WTC11 (cell line): ENCODE measurements around the gene MX1. TPM values are rescaled to one million over a fixed set of nuclear protein-coding genes. Genes with fewer than 3 reads are reported as not detected.

Experiments used
- ATAC-seq: fragments of 200-7000 bp; cut with Tn5 transposase; 2 replicates; pipeline ENCODE4 v1.10.0; 2021; ENCODE audit warnings: mild to moderate bottlenecking, moderate library complexity
- CTCF ChIA-PET: fragments of 300-600 bp; sonication (Branson Sonifier 250); formaldehyde crosslinking; loops from one replicate; lab custom pipeline; 2021; ENCODE audit warnings: antibody characterized with exemption; lab: Charles Lee
- POLR2A ChIA-PET: fragments of 350-600 bp; sonication (Branson Sonifier 250); formaldehyde crosslinking; loops from one replicate; lab custom pipeline; 2021; ENCODE audit warnings: antibody characterized with exemption; lab: Charles Lee
- DNase-seq: peaks from one replicate; pipeline ENCODE4 v3.0.0; 2021; ENCODE audit warnings: low spot score
- H3K27ac Mint-ChIP-seq: 2 replicates; pipeline ENCODE4 v1.8.0; 2021; ENCODE audit warnings: mixed read lengths
- H3K27me3 Mint-ChIP-seq: 2 replicates; pipeline ENCODE4 v1.8.0; 2021; ENCODE audit warnings: low read depth, mild to moderate bottlenecking, moderate library complexity, mixed read lengths
- H3K36me3 Mint-ChIP-seq: 2 replicates; pipeline ENCODE4 v1.8.0; 2021; ENCODE audit warnings: mixed read lengths
- H3K4me1 Mint-ChIP-seq: 2 replicates; pipeline ENCODE4 v1.8.0; 2022; ENCODE audit warnings: mixed read lengths
- H3K4me3 Mint-ChIP-seq: 2 replicates; pipeline ENCODE4 v1.8.0; 2021; ENCODE audit warnings: mild to moderate bottlenecking, moderate library complexity, mixed read lengths
- H3K9me3 Mint-ChIP-seq: 2 replicates; pipeline ENCODE4 v1.8.0; 2021; ENCODE audit warnings: mixed read lengths
- AFF4 ChIP-seq: sonication (generic); formaldehyde crosslinking; IDR thresholded peaks from 2 replicates; pipeline ENCODE4 v1.8.1; 2023; ENCODE audit warnings: mild to moderate bottlenecking, missing genetic modification reagents, borderline replicate concordance
- E2F4 ChIP-seq: sonication (generic); formaldehyde crosslinking; IDR thresholded peaks from 2 replicates; pipeline ENCODE4 v1.8.1; 2022; ENCODE audit warnings: low read depth, mild to moderate bottlenecking, moderate library complexity, missing genetic modification reagents, borderline replicate concordance
- ESRRA ChIP-seq: sonication (generic); formaldehyde crosslinking; IDR thresholded peaks from 2 replicates; pipeline ENCODE4 v1.8.1; 2022; ENCODE audit warnings: mild to moderate bottlenecking, missing genetic modification reagents, borderline replicate concordance
- ETV6 ChIP-seq: sonication (generic); formaldehyde crosslinking; IDR thresholded peaks from 2 replicates; pipeline ENCODE4 v1.8.1; 2022; ENCODE audit warnings: mild to moderate bottlenecking, missing genetic modification reagents
- FOXJ3 ChIP-seq: sonication (generic); formaldehyde crosslinking; IDR thresholded peaks from 2 replicates; pipeline ENCODE4 v1.9.0; 2021; ENCODE audit warnings: missing genetic modification reagents, mild to moderate bottlenecking, borderline replicate concordance
- GRHL2 ChIP-seq: fragments of 250-450 bp; sonication (Bioruptor Pico); IDR thresholded peaks from 2 replicates; pipeline ENCODE4 v1.8.0; 2022; ENCODE audit warnings: mild to moderate bottlenecking, moderate library complexity; ENCODE audit not compliant: insufficient replicate concordance, severe bottlenecking
- GTF2I ChIP-seq: fragments of 250-450 bp; sonication (Bioruptor Pico); conservative IDR thresholded peaks from 2 replicates; pipeline ENCODE4 v1.4.0; 2021; ENCODE audit warnings: mild to moderate bottlenecking
- HMGA2 ChIP-seq: fragments of 250-450 bp; sonication (Bioruptor Pico); IDR thresholded peaks from 2 replicates; pipeline ENCODE4 v1.4.0; 2021; ENCODE audit warnings: mild to moderate bottlenecking, moderate library complexity
- IRF2 ChIP-seq: sonication (generic); formaldehyde crosslinking; IDR thresholded peaks from 2 replicates; pipeline ENCODE4 v1.8.0; 2022; ENCODE audit warnings: low read depth, missing genetic modification reagents, borderline replicate concordance
- MAX ChIP-seq: sonication (generic); formaldehyde crosslinking; IDR thresholded peaks from 2 replicates; pipeline ENCODE4 v1.8.0; 2022; ENCODE audit warnings: mild to moderate bottlenecking, missing genetic modification reagents
- MXD4 ChIP-seq: fragments of 250-450 bp; sonication (Bioruptor Pico); IDR thresholded peaks from 2 replicates; pipeline ENCODE4 v1.8.0; 2021; ENCODE audit warnings: mild to moderate bottlenecking, moderate library complexity, borderline replicate concordance
- NR3C1 ChIP-seq: sonication (generic); formaldehyde crosslinking; conservative IDR thresholded peaks from 2 replicates; pipeline ENCODE4 v1.8.1; 2023; ENCODE audit warnings: low read depth, mild to moderate bottlenecking, missing genetic modification reagents
- OVOL2 ChIP-seq: fragments of 250-450 bp; sonication (Bioruptor Pico); IDR thresholded peaks from 2 replicates; pipeline ENCODE4 v1.9.0; 2021; ENCODE audit warnings: mild to moderate bottlenecking, borderline replicate concordance
- PRRX2 ChIP-seq: fragments of 250-450 bp; sonication (Bioruptor Pico); IDR thresholded peaks from 2 replicates; pipeline ENCODE4 v1.8.0; 2021; ENCODE audit warnings: mild to moderate bottlenecking
- SOX15 ChIP-seq: fragments of 250-450 bp; sonication (Bioruptor Pico); IDR thresholded peaks from 2 replicates; pipeline ENCODE4 v1.9.0; 2021; ENCODE audit warnings: mild to moderate bottlenecking
- TEAD4 ChIP-seq: sonication (generic); formaldehyde crosslinking; IDR thresholded peaks from 2 replicates; pipeline ENCODE4 v1.8.0; 2022; ENCODE audit warnings: mild to moderate bottlenecking, missing genetic modification reagents
- ZNF232 ChIP-seq: sonication (generic); formaldehyde crosslinking; IDR thresholded peaks from 2 replicates; pipeline ENCODE4 v1.8.0; 2022; ENCODE audit warnings: mild to moderate bottlenecking, missing genetic modification reagents
- ZNF263 ChIP-seq: sonication (generic); formaldehyde crosslinking; IDR thresholded peaks from 2 replicates; pipeline ENCODE4 v1.8.1; 2022; ENCODE audit warnings: low read depth, mild to moderate bottlenecking, moderate library complexity, missing genetic modification reagents
- ZNF281 ChIP-seq: sonication (generic); formaldehyde crosslinking; IDR thresholded peaks from 2 replicates; pipeline ENCODE4 v1.8.0; 2023; ENCODE audit warnings: mild to moderate bottlenecking, missing genetic modification reagents
- ZNF317 ChIP-seq: sonication (generic); formaldehyde crosslinking; IDR thresholded peaks from 2 replicates; pipeline ENCODE4 v1.8.1; 2023; ENCODE audit warnings: low read depth, mild to moderate bottlenecking, moderate library complexity, missing genetic modification reagents, borderline replicate concordance
- ZNF671 ChIP-seq: fragments of 250-450 bp; sonication (Bioruptor Pico); IDR thresholded peaks from 2 replicates; pipeline ENCODE4 v1.8.0; 2021; ENCODE audit warnings: mild to moderate bottlenecking
- ZSCAN18 ChIP-seq: fragments of 250-450 bp; sonication (Bioruptor Pico); IDR thresholded peaks from 2 replicates; pipeline ENCODE4 v2.1.2; 2022; ENCODE audit warnings: mild to moderate bottlenecking, moderate library complexity
- total RNA-seq: library from RNA; stranded (reverse); gene quantifications from 3 replicates; pipeline ENCODE4 v1.2.3, GENCODE V29; 2021
- TF ChIP-seq, protein P1 (sequence below): sonication (generic); formaldehyde crosslinking; IDR thresholded peaks from 2 replicates; pipeline ENCODE4 v1.8.1; 2023; ENCODE audit warnings: mild to moderate bottlenecking, missing genetic modification reagents
- TF ChIP-seq, protein P2 (sequence below): sonication (generic); formaldehyde crosslinking; IDR thresholded peaks from 2 replicates; pipeline ENCODE4 v1.8.1; 2022; ENCODE audit warnings: mild to moderate bottlenecking, moderate library complexity, missing genetic modification reagents

The MX1 gene
- total RNA-seq, 1 experiment from 2014 or later = 3.6 TPM

DNA sequence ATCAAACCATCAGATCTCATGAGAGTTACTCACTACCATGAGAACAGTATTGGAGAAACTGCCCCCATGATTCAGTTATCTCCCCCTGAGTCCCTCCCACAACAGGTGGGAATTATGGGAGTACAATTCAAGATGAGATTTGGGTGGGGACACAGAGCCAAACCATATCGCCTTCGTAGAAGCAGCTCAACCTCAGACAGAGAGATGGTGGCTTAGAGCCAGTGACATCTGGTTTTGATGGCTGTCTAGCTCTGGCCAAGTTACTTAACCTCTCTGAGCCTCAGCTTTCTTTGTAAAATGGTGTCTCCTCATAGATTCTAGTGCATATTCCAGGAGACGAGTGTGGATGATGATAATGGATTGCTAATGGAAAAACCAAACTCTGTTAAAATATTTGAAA lies 27.2 kb downstream of the MX1 start (continued):
- TF ChIP-seq, protein P1, sequence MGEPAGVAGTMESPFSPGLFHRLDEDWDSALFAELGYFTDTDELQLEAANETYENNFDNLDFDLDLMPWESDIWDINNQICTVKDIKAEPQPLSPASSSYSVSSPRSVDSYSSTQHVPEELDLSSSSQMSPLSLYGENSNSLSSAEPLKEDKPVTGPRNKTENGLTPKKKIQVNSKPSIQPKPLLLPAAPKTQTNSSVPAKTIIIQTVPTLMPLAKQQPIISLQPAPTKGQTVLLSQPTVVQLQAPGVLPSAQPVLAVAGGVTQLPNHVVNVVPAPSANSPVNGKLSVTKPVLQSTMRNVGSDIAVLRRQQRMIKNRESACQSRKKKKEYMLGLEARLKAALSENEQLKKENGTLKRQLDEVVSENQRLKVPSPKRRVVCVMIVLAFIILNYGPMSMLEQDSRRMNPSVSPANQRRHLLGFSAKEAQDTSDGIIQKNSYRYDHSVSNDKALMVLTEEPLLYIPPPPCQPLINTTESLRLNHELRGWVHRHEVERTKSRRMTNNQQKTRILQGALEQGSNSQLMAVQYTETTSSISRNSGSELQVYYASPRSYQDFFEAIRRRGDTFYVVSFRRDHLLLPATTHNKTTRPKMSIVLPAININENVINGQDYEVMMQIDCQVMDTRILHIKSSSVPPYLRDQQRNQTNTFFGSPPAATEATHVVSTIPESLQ (CRISPR knock-in tag) = no peak
- TF ChIP-seq ZNF281 (CRISPR knock-in tag) = no peak
- no peak for TF ChIP-seq ZNF317
- TF ChIP-seq ZNF671 = no peak
- TF ChIP-seq, protein P2, sequence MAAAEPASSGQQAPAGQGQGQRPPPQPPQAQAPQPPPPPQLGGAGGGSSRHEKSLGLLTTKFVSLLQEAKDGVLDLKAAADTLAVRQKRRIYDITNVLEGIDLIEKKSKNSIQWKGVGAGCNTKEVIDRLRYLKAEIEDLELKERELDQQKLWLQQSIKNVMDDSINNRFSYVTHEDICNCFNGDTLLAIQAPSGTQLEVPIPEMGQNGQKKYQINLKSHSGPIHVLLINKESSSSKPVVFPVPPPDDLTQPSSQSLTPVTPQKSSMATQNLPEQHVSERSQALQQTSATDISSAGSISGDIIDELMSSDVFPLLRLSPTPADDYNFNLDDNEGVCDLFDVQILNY (CRISPR knock-in tag) = no peak
- no peak for TF ChIP-seq MAX (CRISPR knock-in tag)
- no peak for TF ChIP-seq OVOL2 (CRISPR knock-in tag)
- no peak for TF ChIP-seq ZSCAN18 (CRISPR knock-in tag)
- TF ChIP-seq FOXJ3 = no peak
- TF ChIP-seq TEAD4 (CRISPR knock-in tag) = no peak

DNA sequence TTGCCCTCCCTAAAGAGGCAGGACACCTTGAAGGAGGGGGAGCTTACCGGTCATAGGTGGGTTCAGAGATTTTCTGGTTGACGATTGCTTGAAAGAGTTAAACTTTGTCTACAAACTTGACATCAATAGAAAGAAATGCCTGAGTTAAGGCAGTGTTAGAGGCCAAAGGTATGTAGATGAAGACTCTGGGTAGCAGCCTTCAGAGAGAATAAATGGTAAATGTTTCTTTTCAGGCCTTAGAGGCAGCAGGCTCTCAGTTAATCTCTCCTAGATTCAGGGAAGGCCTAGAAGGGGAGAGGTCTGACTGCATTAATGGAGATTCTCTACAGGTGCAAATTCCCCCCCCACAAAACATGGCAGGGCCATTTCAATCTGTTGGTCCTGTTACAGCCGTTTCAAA lies 27.7 kb downstream of the MX1 start:
- no peak for DNase-seq
- H3K4me1 Mint-ChIP-seq = peaks cover 22% of the 10 kb centered on the region
- ChIA-PET CTCF (interaction anchor here (1.1 kb wide), 1 partner anchor 171 kb away, joined by 4 read pairs; no protein-coding TSS in a partner anchor), POLR2A (interaction anchor here (0.6 kb wide), 1 partner anchor 502 kb away, joined by 3 read pairs; no protein-coding TSS in a partner anchor)
- no peaks in the 10 kb centered on the region for H3K36me3 Mint-ChIP-seq
- H3K9me3 Mint-ChIP-seq = no peaks in the 10 kb centered on the region
- no peak overlapping the region for H3K4me3 Mint-ChIP-seq
- peak; percentile 86 for ATAC-seq
- TF ChIP-seq AFF4 (CRISPR knock-in tag) (no peak), ESRRA (CRISPR knock-in tag) (no peak), TEAD4 (CRISPR knock-in tag) (no peak), E2F4 (no peak), OVOL2 (CRISPR knock-in tag) (no peak), NR3C1 (no peak), GTF2I (no peak), HMGA2 (CRISPR knock-in tag) (no peak), ZNF263 (CRISPR knock-in tag) (no peak), PRRX2 (CRISPR knock-in tag) (no peak), ETV6 (CRISPR knock-in tag) (no peak), IRF2 (no peak), GRHL2 (no peak), MXD4 (CRISPR knock-in tag) (no peak), ZNF232 (CRISPR knock-in tag) (no peak), SOX15 (no peak)
- H3K27me3 Mint-ChIP-seq = no peaks in the 10 kb centered on the region
- H3K27ac Mint-ChIP-seq = peak overlapping the region; percentile 8; the same call in 1 of the 2 replicates
